HG02763 (cell line): ENCODE measurements around the gene PDK2.

Experiments used
- ATAC-seq: cut with Tn5 transposase; IDR thresholded peaks from one replicate; pipeline ENCODE4 v1.9.1; 2021; ENCODE audit warnings: mild to moderate bottlenecking, moderate library complexity; ENCODE audit not compliant: unreplicated experiment

Gene PDK2

DNA sequence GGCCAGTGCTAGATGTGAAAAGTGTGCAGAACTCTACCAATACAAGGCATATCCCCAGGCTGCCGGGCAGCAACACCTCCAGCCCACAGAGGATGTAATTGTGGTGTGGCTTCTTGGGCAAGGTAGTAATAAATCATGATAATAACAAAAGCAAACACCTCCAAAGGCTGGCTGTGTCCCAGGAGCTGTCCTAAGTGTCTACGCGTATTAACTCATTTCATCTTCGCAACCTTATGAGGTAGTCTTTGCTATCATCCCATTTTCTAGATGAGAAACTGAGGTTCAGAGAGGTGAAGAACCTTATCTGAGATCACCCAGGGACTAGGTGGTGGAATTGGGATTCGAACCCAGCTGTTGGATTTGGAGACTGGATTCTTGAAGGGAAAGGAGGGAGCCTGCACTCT lies 5.3 kb downstream of the PDK2 start:
- ATAC-seq = no peak

DNA sequence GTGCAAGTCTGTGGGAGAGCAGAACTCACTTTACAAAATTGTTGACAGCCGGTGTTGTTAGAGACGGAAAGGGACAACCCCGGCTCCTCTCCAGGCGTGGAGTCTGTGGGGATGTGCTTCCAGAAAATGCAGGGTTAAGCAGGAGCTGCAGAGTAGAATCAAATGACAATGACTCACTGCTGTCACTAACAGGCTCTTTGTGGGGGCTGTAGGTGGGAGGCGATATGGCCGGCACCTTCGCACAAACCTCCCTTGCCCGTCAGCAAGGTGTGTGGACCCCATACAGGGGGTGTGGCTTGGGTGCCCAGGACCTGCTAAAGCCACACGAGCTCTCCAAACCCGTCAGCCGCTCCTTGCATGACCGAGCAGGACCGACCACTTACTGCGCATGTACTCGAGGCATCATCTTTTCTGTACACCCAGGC lies 5.8 kb downstream of the PDK2 start:
- ATAC-seq = no peak

DNA sequence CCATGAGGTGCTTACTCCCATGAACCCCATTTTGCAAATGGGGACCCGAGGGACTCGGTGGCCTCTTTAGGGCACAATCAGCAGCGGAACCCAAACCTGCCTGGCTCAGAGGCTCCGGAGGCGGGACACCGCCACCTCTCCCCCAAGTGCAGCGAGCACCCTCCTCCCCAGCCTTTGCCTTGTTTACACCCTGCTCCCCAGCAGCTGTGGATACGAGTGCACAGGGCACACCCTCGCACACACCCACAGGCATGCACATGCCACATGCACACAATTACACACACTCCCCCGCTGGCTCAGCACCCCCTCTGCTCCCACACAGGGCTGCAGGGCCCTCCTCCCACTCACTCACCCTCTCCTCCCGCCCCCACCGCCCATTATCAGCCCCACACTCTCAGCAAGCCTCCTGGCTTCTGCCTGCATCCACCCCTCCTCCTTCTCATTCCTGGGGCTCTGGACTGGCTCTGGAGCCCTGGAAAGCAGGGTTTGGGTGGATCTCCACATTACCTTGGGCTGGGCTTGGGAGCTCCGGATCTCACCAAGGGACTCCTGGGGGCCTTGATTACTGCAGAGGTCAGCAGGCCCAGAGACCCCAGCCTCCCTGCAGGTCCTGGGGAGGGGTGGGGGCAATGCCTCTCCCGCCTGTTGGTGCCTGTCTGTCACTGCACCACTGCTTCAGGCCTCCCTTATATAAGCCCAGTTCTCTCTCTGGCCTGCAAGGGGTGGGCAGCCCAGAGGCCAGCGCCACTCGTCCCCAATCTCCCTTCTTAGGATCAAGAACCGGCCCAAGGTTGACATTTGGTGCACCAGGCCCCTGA lies 6.4 kb downstream of the PDK2 start:
- ATAC-seq = no peak

DNA sequence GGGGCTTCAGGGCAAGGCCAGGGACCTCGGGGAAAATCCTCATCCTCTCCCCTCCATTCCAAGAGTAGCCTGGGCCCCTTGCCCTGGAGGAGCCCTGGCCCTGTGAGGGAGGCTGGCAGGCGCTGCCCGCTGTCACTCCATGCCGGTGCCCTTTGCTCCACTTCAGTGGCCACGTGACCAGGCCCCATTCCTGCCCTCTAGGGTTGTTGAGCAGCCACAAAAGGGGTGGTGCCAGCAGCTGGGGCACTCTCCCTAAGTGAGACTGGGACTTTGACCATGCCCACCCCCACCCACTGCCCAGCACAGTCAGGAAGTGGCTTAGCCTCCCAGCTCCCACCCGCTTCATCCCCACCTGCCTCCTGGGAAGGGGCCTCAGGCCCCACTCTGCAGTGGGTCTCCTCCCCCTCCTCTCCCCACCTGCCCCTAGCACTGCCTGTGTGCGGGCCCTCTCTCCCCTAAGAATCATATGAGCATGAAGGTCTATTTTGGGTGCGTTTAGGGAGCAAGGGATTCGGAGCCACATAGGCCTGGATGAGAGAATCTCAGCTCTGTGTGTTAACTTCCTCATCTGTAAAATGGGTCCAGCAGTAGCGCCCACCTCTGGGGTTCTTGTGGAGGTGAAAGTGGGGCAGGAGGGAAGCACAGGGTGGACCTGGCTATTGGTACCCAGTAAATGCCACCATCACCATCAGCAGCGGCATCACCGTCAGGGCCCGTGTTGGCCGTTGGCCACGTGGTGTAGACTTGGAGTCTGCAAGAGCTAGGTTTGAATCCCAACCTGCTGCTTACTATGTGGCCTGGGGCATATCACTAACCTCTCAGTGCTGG lies 7.2 kb downstream of the PDK2 start:
- ATAC-seq = no peak

DNA sequence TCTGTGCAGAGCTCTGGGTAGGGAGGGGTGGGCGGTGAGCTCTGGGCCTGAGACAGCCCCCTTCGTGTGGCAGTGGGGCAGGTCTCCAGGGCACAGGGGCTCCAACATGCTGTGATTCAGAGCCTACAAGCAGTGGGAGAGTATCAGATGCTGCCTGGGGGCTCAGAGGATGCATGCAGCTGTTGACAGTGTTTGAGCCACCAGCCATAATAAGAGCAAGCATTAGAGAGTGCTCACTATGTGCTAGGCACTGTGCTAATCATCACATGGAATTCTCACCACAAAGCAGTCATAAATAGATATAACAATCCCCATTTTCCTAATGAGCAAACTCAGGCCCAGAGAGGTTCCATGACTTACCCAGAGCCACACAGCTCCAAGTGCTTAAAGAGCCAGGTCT lies 8.1 kb downstream of the PDK2 start:
- ATAC-seq = no peak

DNA sequence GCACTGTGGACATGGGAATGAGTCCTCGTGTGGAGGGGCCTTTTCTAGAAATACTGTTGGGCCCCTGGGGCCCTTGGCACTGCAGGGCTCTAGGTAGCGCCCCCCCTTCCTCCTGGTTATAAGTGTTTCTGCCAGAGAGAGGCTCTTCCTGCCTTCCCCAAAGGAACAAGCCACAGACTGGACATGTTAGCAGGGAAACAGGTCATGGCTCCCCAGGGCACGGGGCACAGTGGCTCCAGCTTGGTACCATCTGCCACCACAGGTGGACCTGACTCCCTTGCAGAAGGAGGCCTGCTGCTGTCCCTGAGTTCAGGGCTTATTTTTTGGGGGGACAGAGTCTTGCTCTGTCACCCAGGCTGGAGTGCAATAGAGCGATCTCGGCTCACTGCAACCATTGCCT lies 8.8 kb downstream of the PDK2 start:
- ATAC-seq = no peak

DNA sequence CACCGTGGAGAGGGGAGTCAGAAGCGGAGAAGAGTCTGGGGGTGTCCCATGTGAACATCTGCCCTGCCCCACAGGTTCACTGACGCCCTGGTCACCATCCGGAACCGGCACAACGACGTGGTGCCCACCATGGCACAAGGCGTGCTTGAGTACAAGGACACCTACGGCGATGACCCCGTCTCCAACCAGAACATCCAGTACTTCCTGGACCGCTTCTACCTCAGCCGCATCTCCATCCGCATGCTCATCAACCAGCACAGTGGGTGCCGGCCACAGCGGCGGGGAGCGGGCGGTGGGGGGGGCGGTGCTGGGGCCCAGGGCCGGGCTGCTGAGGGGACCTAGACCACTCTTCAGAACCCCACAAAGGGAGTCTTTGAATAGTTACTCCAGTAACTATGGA lies 10.7 kb downstream of the PDK2 start:
- ATAC-seq = no peak

DNA sequence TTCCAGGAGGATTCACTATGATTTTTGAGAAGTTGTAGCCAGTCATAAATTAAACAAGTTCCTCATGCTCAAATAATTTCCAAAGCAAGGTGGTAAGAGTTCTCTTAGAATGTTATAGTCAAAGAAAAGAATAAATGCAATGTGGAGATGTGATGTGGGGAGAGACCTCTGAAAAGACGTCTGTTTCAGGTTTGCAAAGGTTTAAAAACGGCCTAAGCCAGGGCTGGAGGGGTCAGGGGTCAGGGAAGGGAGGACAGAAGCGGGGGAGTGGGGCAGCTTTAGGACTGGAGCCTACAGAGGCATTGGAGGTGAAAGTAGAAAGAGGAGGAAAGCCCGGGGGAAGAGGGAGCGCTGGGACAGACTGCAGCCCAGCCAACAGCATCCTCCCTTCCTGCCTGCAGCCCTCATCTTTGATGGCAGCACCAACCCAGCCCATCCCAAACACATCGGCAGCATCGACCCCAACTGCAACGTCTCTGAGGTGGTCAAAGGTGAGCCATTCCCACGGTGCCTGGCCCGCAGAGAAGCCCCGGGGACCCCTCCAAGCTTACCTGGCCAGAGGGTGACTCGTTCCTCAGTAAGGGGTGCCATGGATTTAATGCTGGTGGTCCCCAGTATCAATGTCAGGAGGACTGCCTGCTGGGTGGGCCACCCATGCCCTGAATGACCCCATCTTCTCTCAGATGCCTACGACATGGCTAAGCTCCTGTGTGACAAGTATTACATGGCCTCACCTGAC lies 11.4 kb downstream of the PDK2 start:
- no peak for ATAC-seq

DNA sequence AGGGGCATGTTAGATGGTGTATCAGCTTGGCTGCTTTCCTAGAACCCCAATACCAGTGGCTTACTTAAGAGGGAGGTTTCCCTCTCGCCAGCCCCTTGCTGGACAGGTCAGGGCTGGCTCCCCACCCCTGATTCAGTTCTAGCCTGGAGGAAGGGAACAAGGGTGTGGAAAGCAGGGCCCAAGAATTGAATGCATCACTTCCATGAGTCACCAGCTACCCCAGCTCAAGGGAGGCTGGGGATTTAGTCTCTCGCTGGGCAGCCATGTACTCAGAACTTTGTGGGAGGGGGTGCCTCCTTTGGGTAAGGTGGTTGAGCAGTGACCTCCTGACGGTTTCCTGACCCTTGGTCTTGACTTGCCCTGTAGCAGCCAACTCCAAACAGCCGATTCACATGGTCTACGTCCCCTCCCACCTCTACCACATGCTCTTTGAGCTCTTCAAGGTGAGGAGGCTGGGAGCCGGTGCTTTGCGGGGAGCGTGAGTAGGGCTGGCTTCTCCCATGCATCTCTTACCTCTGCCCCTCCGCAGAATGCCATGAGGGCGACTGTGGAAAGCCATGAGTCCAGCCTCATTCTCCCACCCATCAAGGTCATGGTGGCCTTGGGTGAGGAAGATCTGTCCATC lies 12.8 kb downstream of the PDK2 start:
- no peak for ATAC-seq

DNA sequence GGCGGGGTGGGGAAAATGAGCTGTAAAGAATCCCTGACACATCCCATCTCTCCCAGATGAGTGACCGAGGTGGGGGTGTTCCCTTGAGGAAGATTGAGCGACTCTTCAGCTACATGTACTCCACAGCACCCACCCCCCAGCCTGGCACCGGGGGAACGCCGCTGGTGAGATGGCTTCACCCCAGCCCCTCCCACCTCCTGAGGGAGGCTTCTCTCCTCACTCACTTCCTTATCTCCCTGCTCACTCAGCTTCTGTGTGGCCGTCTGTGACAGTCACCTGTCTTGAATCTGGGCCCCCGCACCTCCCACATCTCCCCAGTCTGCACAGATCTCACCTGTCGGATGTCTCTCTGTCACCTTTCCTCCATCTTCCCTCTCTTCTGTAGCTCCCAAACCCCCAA lies 13.4 kb downstream of the PDK2 start:
- no peak for ATAC-seq

DNA sequence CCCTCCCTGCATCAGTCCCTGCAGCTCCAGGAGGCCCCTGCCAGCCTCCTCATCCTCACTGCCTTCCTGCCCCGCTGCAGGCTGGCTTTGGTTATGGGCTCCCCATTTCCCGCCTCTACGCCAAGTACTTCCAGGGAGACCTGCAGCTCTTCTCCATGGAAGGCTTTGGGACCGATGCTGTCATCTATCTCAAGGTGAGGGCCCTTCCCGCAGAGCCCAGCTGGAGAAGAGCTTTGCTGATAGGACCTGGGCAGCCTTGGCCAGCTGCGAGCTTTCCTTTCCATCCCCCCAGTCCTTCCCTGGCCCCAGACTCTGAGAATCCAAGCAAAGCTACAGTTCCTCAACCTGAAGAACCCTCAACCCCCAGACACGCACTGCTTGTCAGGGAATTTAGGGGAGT lies 14.1 kb downstream of the PDK2 start:
- ATAC-seq = no peak

DNA sequence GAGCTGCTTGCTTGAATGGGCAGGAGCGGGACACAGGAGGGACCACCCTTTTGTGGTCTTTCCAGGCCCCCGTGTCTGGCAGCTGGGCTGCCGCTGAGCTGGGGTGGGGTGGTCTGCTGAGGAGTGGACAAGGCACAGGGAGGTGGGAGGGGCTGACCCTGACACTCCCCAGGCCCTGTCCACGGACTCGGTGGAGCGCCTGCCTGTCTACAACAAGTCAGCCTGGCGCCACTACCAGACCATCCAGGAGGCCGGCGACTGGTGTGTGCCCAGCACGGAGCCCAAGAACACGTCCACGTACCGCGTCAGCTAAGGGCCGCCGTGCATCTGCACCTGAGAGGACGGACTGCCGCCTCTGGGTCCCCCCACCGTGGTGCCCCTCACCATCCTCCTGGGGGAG lies 14.6 kb downstream of the PDK2 start:
- ATAC-seq = no peak

DNA sequence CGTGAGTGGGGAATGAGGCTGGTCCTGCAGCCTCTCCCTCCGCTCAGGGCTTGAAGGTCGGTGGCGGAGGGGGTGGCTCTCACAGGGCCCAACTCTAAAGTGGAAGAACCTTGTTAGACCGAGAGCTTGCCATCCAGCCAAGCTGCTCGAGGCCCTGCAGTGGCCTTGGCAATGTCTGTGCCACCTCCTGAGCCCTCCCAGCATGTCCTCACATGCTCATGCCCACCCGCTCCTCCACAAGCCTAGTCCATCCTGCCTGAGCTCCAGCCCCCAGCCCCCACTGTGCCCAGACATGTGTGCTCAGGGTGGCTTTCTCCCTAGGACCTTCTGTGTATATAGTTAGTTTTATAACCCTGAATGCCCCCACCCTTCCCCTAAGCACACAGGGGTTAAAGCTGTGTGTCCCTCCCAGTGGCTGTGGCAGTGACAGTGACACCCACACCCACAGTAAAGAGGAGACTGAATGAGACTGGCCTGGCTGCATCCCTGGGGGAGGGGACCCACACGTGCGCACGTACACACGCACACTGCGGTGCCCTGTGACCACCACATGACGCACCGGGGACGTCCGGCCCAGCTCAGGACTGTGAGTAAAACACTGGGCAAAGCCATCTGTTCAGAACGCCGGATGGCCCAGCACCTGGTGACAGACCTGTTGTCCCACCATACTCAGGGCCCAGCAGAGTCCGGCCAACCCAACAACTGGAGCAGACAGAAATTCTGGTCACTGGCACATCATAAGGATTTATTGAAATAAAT lies 15.6 kb downstream of the PDK2 start:
- ATAC-seq = no peak

DNA sequence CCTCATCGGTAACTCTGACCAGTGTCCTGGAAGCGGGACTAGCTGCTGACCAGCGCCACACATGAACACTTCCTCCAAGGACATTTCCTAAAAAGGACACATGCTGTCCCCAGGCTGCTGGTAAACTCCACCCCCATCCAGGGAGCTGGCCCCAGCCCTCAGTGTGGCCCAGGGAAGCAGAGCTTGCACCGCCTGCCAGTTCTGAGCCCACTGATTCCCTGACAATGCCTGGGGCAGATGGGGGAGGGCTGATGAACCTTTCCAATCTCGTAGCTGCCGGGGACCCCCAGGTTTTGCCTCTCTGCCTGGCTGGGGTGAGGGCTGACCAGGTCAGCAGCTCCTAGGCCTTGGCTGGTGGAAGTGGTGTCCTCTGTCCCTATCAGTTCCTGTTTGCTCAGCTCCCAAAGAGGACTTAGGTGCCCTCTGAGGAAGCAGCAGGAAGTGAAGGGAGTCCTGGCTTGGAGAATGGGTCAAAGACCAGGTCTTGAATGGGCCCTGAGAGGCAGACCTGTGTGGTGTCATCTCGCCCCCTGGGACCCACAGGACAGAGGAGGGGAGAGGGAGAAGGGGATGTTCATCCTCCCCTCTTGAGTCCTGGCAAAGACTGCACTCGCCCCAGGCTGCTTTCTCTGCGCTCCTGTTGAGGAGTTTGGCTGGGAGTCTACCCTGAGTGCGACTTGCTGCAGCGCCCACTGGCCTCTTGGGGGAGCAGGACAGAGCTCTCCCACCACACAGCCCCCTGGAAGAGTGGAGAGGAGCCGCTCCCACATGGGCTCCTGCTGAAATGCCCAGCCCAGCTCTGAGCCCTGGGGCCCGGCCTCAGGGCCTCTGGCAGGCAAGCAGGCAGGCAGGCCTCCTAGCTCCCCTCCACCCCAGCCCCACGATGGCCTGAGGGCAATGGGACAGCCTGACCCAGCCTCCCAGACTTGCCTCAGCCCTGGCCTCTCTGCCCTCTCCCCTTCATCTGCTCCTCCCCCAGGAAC lies 16.8 kb downstream of the PDK2 start:
- ATAC-seq = no peak

DNA sequence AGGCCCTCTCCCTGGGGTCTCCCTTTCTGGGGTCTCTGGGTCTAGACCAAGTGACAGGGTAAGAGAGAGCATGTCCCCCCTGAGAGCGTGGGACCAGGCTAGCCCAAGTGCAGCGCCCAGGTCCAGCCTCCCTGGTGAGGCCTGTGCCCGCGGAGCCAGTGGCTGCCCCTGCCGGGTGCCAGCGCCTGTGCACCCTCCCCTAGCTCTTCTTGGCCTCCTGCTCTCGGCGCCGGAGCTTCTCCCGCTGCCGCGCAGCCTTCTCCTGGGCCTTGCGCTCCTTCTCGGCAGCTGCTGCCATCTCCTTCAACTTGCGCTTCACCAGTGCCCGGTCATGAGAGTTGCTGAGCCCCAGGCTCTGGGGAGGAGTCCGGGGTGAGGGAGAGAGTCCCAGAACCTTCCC lies 17.5 kb downstream of the PDK2 start:
- ATAC-seq = no peak

DNA sequence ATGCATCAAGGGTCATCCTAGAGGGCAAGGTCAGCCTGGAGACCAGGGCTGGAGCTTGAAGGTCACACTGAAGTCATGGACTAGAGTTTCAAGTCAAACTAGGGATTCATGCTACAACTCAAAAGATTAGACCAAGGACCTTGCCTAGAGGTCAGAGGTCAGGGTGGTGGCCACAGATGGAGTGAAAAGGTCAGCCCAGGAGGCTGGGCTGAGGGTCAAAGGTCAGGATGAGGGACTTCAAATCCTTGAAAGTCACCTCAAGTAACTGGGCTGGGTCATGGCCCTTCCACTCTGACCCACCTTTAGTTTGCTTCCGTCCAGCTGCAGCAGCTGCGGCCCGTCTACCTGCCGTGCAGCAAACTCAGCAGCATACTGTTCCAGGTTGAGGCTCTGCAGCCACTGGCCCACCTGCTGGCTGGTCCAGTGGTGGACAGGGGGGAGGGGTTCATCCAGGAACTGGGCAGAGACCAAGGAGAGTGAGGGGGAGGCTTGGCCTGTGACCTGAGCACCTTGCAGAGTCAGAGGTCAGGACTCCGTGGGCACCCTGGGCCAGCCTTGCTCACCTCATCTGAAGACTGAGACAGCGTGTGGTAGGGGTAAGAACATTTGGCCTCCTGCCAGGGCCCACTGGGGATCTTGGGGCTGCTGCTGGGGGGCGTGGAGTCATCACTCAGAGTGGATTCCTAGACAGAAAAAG lies 18.6 kb downstream of the PDK2 start:
- no peak for ATAC-seq

DNA sequence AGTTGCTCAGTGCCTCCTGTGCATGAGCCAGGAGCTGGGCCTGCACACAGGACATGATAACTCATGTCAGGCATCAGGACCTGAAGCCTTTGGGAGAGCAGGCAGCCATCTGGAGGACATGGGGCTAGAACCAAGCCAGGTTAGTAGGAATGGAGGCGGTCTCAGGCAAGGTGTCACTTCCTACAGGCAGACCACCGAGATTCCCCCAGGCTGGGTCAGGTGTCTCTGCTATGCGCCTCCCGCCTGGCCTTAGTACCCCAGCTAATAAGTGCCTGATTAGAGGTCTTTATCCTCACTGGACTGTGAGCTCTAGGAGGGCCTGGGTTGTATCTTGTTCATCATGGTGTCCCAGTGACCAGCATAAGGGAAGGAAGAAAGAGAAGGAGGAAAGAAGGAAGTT lies 19.2 kb downstream of the PDK2 start:
- ATAC-seq = no peak

DNA sequence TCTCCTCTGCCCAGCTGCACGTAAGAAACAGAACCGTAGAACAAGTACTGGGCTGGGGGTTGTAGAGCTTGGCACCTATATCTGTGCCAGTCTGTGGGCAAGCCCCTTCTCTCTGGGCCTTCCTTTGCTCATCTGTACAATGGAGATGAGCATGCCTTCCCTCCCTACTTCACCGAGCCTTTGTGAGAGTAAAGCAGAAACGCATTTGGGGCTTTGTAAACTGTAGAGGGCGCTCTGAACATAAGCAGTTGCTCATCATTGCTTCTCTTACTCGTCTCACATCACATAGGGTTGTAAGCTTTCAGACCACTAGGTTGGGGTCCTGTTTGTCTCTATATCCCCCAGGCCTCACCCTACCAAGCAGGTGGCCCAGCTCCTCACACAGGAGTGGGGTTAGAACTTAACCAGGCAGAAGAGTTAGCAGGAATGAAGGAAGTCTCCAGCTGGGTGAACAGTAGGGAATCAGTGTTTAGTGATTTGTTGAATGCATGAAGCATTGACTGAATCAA lies 19.8 kb downstream of the PDK2 start:
- no peak for ATAC-seq
